GM12878 (cell line): ENCODE data around the gene INHBA. TPM values are rescaled to one million over a fixed set of nuclear protein-coding genes. Genes with fewer than 3 reads are reported as not detected.

Source experiments
- ATAC-seq: fragments of 200-7000 bp; cut with Tn5 transposase; 3 replicates; pipeline ENCODE4 v1.9.1; 2020; ENCODE audit warnings: mild to moderate bottlenecking, moderate library complexity
- BruUV-seq: library from RNA; stranded (reverse); fragments of 400-500 nt; replicated peaks from 2 replicates; lab custom pipeline; 2021; lab: Mats Ljungman, UMichigan
- CTCF ChIA-PET: fragments of 300-600 bp; sonication (Branson Sonifier 250); formaldehyde crosslinking; extraction: SDS; loops from one replicate; lab custom pipeline; 2021; ENCODE audit warnings: inconsistent platforms; lab: Yijun Ruan, JAX
- POLR2A ChIA-PET: fragments of 350-600 bp; formaldehyde crosslinking; extraction: SDS; loops from one replicate; lab custom pipeline; 2021; ENCODE audit warnings: inconsistent platforms; lab: Charles Lee
- RAD21 ChIA-PET: fragments of 300-600 bp; sonication (Branson Sonifier 250); formaldehyde crosslinking; loops from one replicate; lab custom pipeline; 2023; ENCODE audit warnings: antibody characterized with exemption; ENCODE audit not compliant: unreplicated experiment; lab: Charles Lee
- SMC1A ChIA-PET: fragments of 300-600 bp; sonication (Branson Sonifier 250); formaldehyde crosslinking; loops from one replicate; lab custom pipeline; 2023; ENCODE audit not compliant: unreplicated experiment, uncharacterized antibody; lab: Charles Lee
- DNase-seq: peaks from one replicate; pipeline ENCODE4 v3.0.0-alpha.2; 2011; ENCODE audit warnings: low read depth, low spot score
- FAIRE-seq: peaks from 3 replicates; lab custom pipeline; 2011; peaks lifted over from hg19 to GRCh38; lab: Jason Lieb, UNC
- H2AFZ ChIP-seq: 2 replicates; pipeline ENCODE4 v1.6.0; 2011; ENCODE audit warnings: low read depth, low read length, control low read depth; ENCODE audit not compliant: control insufficient read depth
- H3K27ac ChIP-seq: 2 replicates; pipeline ENCODE4 v1.5.1; 2011; ENCODE audit warnings: control low read depth; ENCODE audit not compliant: control insufficient read depth, insufficient read depth
- H3K27me3 ChIP-seq, 2 experiments: replicated peaks in 1 of 2; 2 replicates each; pipeline versions ENCODE4 v1.6.0 to v1.6.1; 2011; ENCODE audit warnings: low read length in 1 of 2; ENCODE audit not compliant: control insufficient read depth in 2 of 2, insufficient read depth in 2 of 2
- H3K36me3 ChIP-seq, 2 experiments: 2 replicates each; pipeline ENCODE4 v1.5.1; 2011; ENCODE audit warnings: low read length in 1 of 2; ENCODE audit not compliant: control insufficient read depth in 2 of 2, insufficient read depth in 2 of 2
- H3K4me1 ChIP-seq: 2 replicates; pipeline ENCODE4 v1.6.1; 2011; ENCODE audit warnings: mild to moderate bottlenecking, low read length, moderate library complexity, mixed read lengths; ENCODE audit not compliant: control insufficient read depth, insufficient read depth
- H3K4me2 ChIP-seq: 2 replicates; pipeline ENCODE4 v1.6.0; 2011; ENCODE audit warnings: control low read depth; ENCODE audit not compliant: control insufficient read depth, insufficient read depth
- H3K4me3 ChIP-seq: fragments of 200-600 bp; sonication (generic); 2 replicates; pipeline ENCODE4 v1.5.1; 2016
- H3K79me2 ChIP-seq: 2 replicates; pipeline ENCODE4 v1.6.0; 2011; ENCODE audit warnings: low read length; ENCODE audit not compliant: control insufficient read depth, insufficient read depth
- H3K9ac ChIP-seq: 2 replicates; pipeline ENCODE4 v1.8.0; 2011; ENCODE audit warnings: low read length, control low read depth, mixed read lengths; ENCODE audit not compliant: control insufficient read depth, insufficient read depth
- H3K9me3 ChIP-seq: replicated peaks from 3 replicates; pipeline ENCODE4 v1.5.1; 2011; ENCODE audit warnings: mild to moderate bottlenecking, low read length; ENCODE audit not compliant: control insufficient read depth, insufficient read depth
- H4K20me1 ChIP-seq: 2 replicates; pipeline ENCODE4 v1.6.0; 2011; ENCODE audit not compliant: control insufficient read depth, insufficient read depth
- E2F8 ChIP-seq: fragments of 450-650 bp; IDR thresholded peaks from 2 replicates; pipeline ENCODE4 v1.6.1; 2018; ENCODE audit warnings: mild to moderate bottlenecking, low read depth, moderate library complexity; ENCODE audit not compliant: partially characterized antibody
- NFXL1 ChIP-seq: fragments of 450-650 bp; IDR thresholded peaks from 2 replicates; pipeline ENCODE4 v1.6.1; 2017; ENCODE audit warnings: antibody characterized with exemption, mild to moderate bottlenecking, borderline replicate concordance
- NR2C1 ChIP-seq: fragments of 450-650 bp; IDR thresholded peaks from 2 replicates; pipeline ENCODE4 v1.6.1; 2017; ENCODE audit warnings: antibody characterized with exemption, mild to moderate bottlenecking, moderate library complexity
- NR2C2 ChIP-seq: IDR thresholded peaks from 2 replicates; pipeline ENCODE4 v1.6.1; 2011; ENCODE audit warnings: borderline replicate concordance, low read depth; ENCODE audit not compliant: control insufficient read depth, insufficient read length
- WGBS: methylation state at CpG from one replicate; pipeline ENCODE4 v1.1.6; 2016; ENCODE audit warnings: low lambda C conversion rate; ENCODE audit not compliant: insufficient replicate concordance, insufficient coverage; ENCODE audit errors: missing lambda C conversion rate; 5-methylcytosine and 5-hydroxymethylcytosine counted together
- in situ Hi-C: fragments of 300-500 bp; cut with MboI; formaldehyde crosslinking; loops from 9 replicates; pipeline ENCODE4 v1.14.3; 2018; ENCODE audit warnings: mixed read lengths
- intact Hi-C: fragments of 100-400 bp; cut with micrococcal nuclease; formaldehyde crosslinking; loops from one replicate; pipeline ENCODE4 v1.14.2; 2022; ENCODE audit not compliant: unreplicated experiment
- polyA plus RNA-seq, 11 experiments: library from polyadenylated mRNA; depleted of rRNA in 4 of 11; unstranded in 6 of 11; stranded (reverse) in 5 of 11; fragments of >200 nt; fragmentation: Nextera tagmentation in 4 of 11; fragmentation: Illumina TruSeq in 1 of 11; extraction: Ambion mirVana in 4 of 11; extraction: Trizol in 1 of 11; gene quantifications; 1 replicate in 1 of 11; 2 replicates in 10 of 11; pipeline versions ENCODE4 v1.2.1 to v1.2.3, GENCODE V29; 2011 to 2016; ENCODE audit warnings: inconsistent platforms in 2 of 11, missing spikeins in 2 of 11, low read depth in 1 of 11
- total RNA-seq, 4 experiments: library from RNA; depleted of rRNA in 3 of 4; stranded (reverse); fragments of >200 nt in 3 of 4; fragmentation: Illumina TruSeq in 1 of 4; extraction: Trizol in 1 of 4; gene quantifications; 2 replicates each; pipeline versions ENCODE4 v1.2.1 to v1.2.3, GENCODE V29; 2013 to 2021

INHBA gene
- total and polyA plus RNA-seq, 10 of the 15 experiments (the other 5 are each of a cell fraction or from before 2014, with no cell fraction given), result 0.04 to 0.05 (median 0.05) TPM; not detected in 6

GRCh38 chr7:41643616-41644015 is 59.3 kb downstream of the INHBA start:
- Histone ChIP-seq H3K79me2 (no peaks in the 10 kb centered on the region), H3K9ac (no peak overlapping the region), H3K4me3 (no peak overlapping the region), H2AFZ (no peak overlapping the region), H3K27me3 (no peaks in the 10 kb centered on the region), H4K20me1 (no peaks in the 10 kb centered on the region), H3K4me2 (no peak overlapping the region), H3K27ac (no peak overlapping the region), H3K36me3 (no peaks in the 10 kb centered on the region), H3K9me3 (no peaks in the 10 kb centered on the region), H3K4me1 (no peaks in the 10 kb centered on the region)
- intact Hi-C loops, result no loop called here
- no peak for DNase-seq
- no TSS peak for BruUV-seq
- in situ Hi-C loops, result no loop called here
- TF ChIP-seq NR2C1 (no peak), E2F8 (no peak), NFXL1 (no peak), NR2C2 (no peak)
- POLR2A ChIA-PET, result no interaction called here
- CTCF ChIA-PET, result interaction anchor here (0.6 kb wide), 1 partner anchor 11 kb away, joined by 3 read pairs; no protein-coding TSS in a partner anchor
- RAD21 ChIA-PET, result no interaction called here
- no peak for FAIRE-seq
- ATAC-seq, result no peak
- 4% methylated on average over 1 of the region's 1 CpG for WGBS
- SMC1A ChIA-PET, result interaction anchor here (0.9 to 1.6 kb wide), 3 partner anchors 11 to 37 kb away, joined by 4 to 5 read pairs (median 4); no protein-coding TSS in a partner anchor
